ENCODE data around the gene FAF1.

GRCh38 chr1:50923564-50923963, 36.5 kb downstream of the FAF1 start:
- TF ChIP-seq, protein P1, sequence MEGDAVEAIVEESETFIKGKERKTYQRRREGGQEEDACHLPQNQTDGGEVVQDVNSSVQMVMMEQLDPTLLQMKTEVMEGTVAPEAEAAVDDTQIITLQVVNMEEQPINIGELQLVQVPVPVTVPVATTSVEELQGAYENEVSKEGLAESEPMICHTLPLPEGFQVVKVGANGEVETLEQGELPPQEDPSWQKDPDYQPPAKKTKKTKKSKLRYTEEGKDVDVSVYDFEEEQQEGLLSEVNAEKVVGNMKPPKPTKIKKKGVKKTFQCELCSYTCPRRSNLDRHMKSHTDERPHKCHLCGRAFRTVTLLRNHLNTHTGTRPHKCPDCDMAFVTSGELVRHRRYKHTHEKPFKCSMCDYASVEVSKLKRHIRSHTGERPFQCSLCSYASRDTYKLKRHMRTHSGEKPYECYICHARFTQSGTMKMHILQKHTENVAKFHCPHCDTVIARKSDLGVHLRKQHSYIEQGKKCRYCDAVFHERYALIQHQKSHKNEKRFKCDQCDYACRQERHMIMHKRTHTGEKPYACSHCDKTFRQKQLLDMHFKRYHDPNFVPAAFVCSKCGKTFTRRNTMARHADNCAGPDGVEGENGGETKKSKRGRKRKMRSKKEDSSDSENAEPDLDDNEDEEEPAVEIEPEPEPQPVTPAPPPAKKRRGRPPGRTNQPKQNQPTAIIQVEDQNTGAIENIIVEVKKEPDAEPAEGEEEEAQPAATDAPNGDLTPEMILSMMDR (IDR thresholded peaks at IDR 0.05; ENCODE audit: low read depth, low read length, missing input control): no peak
- TF ChIP-seq JUND (IDR thresholded peaks at IDR 0.05): no peak
- TF ChIP-seq, protein P2, sequence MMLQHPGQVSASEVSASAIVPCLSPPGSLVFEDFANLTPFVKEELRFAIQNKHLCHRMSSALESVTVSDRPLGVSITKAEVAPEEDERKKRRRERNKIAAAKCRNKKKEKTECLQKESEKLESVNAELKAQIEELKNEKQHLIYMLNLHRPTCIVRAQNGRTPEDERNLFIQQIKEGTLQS (IDR thresholded peaks at IDR 0.05): no peak
- TF ChIP-seq YY1 (IDR thresholded peaks at IDR 0.05): no peak
- TF ChIP-seq EGR1 (IDR thresholded peaks at IDR 0.05; ENCODE audit: low read depth in 2 of 2): no peak
- no peak for TF ChIP-seq MAX (IDR thresholded peaks at IDR 0.05)
- TF ChIP-seq, protein P3, sequence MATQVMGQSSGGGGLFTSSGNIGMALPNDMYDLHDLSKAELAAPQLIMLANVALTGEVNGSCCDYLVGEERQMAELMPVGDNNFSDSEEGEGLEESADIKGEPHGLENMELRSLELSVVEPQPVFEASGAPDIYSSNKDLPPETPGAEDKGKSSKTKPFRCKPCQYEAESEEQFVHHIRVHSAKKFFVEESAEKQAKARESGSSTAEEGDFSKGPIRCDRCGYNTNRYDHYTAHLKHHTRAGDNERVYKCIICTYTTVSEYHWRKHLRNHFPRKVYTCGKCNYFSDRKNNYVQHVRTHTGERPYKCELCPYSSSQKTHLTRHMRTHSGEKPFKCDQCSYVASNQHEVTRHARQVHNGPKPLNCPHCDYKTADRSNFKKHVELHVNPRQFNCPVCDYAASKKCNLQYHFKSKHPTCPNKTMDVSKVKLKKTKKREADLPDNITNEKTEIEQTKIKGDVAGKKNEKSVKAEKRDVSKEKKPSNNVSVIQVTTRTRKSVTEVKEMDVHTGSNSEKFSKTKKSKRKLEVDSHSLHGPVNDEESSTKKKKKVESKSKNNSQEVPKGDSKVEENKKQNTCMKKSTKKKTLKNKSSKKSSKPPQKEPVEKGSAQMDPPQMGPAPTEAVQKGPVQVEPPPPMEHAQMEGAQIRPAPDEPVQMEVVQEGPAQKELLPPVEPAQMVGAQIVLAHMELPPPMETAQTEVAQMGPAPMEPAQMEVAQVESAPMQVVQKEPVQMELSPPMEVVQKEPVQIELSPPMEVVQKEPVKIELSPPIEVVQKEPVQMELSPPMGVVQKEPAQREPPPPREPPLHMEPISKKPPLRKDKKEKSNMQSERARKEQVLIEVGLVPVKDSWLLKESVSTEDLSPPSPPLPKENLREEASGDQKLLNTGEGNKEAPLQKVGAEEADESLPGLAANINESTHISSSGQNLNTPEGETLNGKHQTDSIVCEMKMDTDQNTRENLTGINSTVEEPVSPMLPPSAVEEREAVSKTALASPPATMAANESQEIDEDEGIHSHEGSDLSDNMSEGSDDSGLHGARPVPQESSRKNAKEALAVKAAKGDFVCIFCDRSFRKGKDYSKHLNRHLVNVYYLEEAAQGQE (IDR thresholded peaks at IDR 0.05): no peak
- TF ChIP-seq RAD21 (IDR thresholded peaks at IDR 0.05): no peak
- TF ChIP-seq NR2F2 (IDR thresholded peaks at IDR 0.05): no peak
- no peak for TF ChIP-seq TAF1 (conservative IDR thresholded peaks at IDR 0.05)
- no peak for TF ChIP-seq ZBTB33 (IDR thresholded peaks at IDR 0.05)
- TF ChIP-seq FOXA1 (IDR thresholded peaks at IDR 0.05): no peak
- no peak for TF ChIP-seq GABPA (IDR thresholded peaks at IDR 0.05 in 1 of 2, conservative IDR thresholded peaks at IDR 0.05 in 1 of 2)

All from liver (tissue), 3 donors.